Putamen (tissue), 1 donor: ENCODE measurements around the gene PID1.

ENCODE experiments used
- DNase-seq: peaks from one replicate; pipeline ENCODE4 v3.0.0-alpha.2; 2016; ENCODE audit warnings: low spot score

The PID1 gene

DNA sequence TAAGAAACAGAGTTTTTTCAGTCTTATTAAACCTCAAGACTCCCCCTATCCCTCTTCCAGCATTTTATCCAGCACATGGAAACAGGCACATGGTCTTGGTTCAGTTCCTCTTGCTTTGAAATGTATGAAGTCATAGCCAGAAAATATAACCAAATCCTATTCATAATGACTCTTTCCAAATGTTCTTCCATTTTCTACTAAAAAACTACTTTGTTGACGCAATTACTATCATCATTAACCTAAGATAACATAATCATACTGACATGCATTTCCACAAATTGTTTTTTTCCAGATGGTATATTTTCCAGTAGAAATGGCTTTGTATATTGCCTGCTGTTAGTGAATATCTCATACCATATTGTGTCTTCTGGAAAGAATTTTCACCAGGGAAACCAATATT is 261.3 kb downstream of the PID1 start:
- DNase-seq: no peak

- no peak for DNase-seq
These were observed 267.8 kb downstream of the PID1 start for GRCh38 chr2:229003256-229003655.

GRCh38 chr2:229001196-229001595 is 269.9 kb downstream of the PID1 start:
- no peak for DNase-seq

DNA sequence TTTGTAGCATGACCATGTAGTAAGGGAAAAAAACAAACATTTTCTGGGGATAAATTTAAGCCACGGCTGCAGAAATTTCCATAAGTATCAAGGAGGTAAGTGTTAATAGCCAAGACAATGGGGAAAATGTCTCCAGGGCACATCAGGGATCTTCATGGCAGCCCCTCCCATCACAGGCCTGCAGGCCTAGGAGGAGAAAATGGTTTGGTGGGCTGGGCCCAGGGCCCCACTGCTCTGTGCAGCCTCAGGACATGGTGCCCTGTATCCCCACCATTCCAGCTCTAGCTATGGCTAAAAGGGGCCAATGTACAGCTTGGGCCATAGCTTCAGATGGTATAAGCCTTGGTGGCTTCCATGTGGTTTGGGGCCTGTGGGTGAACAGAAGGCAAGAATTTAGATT is 271.8 kb downstream of the PID1 start:
- DNase-seq: no peak

DNA sequence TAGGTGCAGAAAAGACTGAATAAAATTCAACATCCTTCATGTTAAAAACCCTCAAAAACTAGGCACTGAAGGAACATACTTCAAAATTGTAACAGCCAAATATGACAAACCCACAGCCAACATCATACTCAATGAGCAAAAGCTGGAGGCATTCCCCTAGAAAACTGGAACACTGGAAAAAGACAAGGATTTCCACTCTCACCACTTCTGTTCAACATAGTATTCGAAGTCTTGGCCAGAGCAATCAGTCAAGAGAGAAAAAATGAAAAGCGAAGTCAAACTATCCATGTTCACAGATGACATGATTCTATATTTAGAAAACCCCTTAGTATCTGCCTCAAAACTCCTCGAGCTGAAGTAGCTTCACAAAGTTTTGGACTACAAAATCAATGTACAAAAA is 282.3 kb downstream of the PID1 start:
- no peak for DNase-seq

- no peak for DNase-seq
These were observed 283.5 kb downstream of the PID1 start for GRCh38 chr2:228987441-228988155.

GRCh38 chr2:228986961-228987360 is 284.1 kb downstream of the PID1 start:
- DNase-seq: no peak

GRCh38 chr2:228983700-228984099 is 287.4 kb downstream of the PID1 start:
- no peak for DNase-seq

DNA sequence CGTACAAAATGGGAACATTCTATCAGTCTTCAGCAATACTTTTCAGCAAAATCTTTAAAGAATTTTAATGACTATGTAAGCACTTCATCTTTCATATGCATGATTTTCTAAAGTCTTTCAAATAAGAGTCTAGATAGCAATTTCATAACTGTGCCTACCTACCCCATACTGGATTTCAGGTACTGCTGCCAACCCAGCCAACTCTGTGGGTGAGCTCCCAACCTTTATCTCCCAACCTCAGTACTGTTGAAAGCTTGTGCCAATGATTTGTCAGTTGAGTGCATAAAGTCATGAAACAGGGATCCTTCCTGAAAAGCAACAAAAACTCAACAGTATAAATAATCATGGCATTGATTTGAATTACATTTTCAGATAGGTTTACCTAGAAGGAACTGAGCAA is 296.9 kb downstream of the PID1 start:
- no peak for DNase-seq
